Thymus (tissue), 11 donors: Measurements from ENCODE around the gene SNCA. TPM values are rescaled to one million over a fixed set of nuclear protein-coding genes. Genes with fewer than 3 reads are reported as not detected.
A peak's percentile ranks its signal among the peaks of the same experiment; 100 is the strongest.

ENCODE experiments used
- DNase-seq, 9 donors: peaks; one replicate each; pipeline ENCODE4 v3.0.0-alpha.2; 2013; ENCODE audit warnings: low spot score in 9 of 9, low read depth in 6 of 9, missing footprints in 1 of 9
- H3K27ac ChIP-seq, 2 donors: one replicate each; pipeline ENCODE4 v1.5.1; 2013; ENCODE audit warnings: control low read depth in 1 of 2, low read depth in 1 of 2, low read length in 1 of 2, mild to moderate bottlenecking in 1 of 2, moderate library complexity in 1 of 2
- H3K27me3 ChIP-seq, 2 donors: one replicate each; pipeline ENCODE4 v1.5.1; 2013; ENCODE audit warnings: low read length in 1 of 2; ENCODE audit not compliant: control insufficient read depth in 2 of 2, insufficient read depth in 1 of 2
- H3K36me3 ChIP-seq, 2 donors: one replicate each; pipeline ENCODE4 v1.5.1; 2013; ENCODE audit warnings: low read length in 1 of 2, mild to moderate bottlenecking in 1 of 2, moderate library complexity in 1 of 2; ENCODE audit not compliant: control insufficient read depth in 2 of 2, insufficient read depth in 2 of 2
- H3K4me1 ChIP-seq, 2 donors: one replicate each; pipeline ENCODE4 v1.5.1; 2013; ENCODE audit warnings: low read length in 2 of 2; ENCODE audit not compliant: control insufficient read depth in 2 of 2, insufficient read depth in 2 of 2
- H3K4me3 ChIP-seq, 2 donors: one replicate each; pipeline ENCODE4 v1.5.1; 2013; ENCODE audit warnings: low read length in 2 of 2, control low read depth in 1 of 2, mild to moderate bottlenecking in 1 of 2
- H3K9me3 ChIP-seq, 2 donors: one replicate each; pipeline ENCODE4 v1.5.1; 2013; ENCODE audit warnings: low read length in 1 of 2, mild to moderate bottlenecking in 1 of 2; ENCODE audit not compliant: control insufficient read depth in 2 of 2, insufficient read depth in 1 of 2
- WGBS: extraction: QIAGEN DNeasy Blood & Tissue Kit; methylation state at CpG from one replicate; pipeline ENCODE4 v1.1.7; 2013; 5-methylcytosine and 5-hydroxymethylcytosine counted together
- polyA plus RNA-seq: library from polyadenylated mRNA; stranded (reverse); fragments of 200-250 nt; gene quantifications from one replicate; pipeline ENCODE4 v1.2.3, GENCODE V29; 2013
- total RNA-seq: library from RNA; stranded (reverse); fragments of 120-200 nt; gene quantifications from one replicate; pipeline ENCODE4 v1.2.4, GENCODE V29; 2013
- donor health status: healthy.

SNCA gene
- total and polyA plus RNA-seq, 2 donors = 7.9 to 14.1 TPM

- Histone ChIP-seq H3K9me3 (no peaks in the 10 kb centered on the region), H3K27ac (no peak overlapping the region), H3K27me3 (no peaks in the 10 kb centered on the region), H3K4me1 (no peaks in the 10 kb centered on the region), H3K4me3 (no peak overlapping the region), H3K36me3 (no peaks in the 10 kb centered on the region)
- 97% methylated on average over 4 of the region's 4 CpGs for WGBS
- no peak for DNase-seq
Measured at GRCh38 chr4:89803915-89804314, 33.0 kb downstream of the SNCA start.

GRCh38 chr4:89803036-89803435 lies 33.9 kb downstream of the SNCA start:
- Histone ChIP-seq H3K9me3 (no peaks in the 10 kb centered on the region), H3K36me3 (no peaks in the 10 kb centered on the region), H3K27me3 (no peaks in the 10 kb centered on the region), H3K4me1 (no peaks in the 10 kb centered on the region), H3K27ac (no peak overlapping the region), H3K4me3 (no peak overlapping the region)
- 99% methylated on average over 1 of the region's 1 CpG for WGBS
- no peak for DNase-seq

DNA sequence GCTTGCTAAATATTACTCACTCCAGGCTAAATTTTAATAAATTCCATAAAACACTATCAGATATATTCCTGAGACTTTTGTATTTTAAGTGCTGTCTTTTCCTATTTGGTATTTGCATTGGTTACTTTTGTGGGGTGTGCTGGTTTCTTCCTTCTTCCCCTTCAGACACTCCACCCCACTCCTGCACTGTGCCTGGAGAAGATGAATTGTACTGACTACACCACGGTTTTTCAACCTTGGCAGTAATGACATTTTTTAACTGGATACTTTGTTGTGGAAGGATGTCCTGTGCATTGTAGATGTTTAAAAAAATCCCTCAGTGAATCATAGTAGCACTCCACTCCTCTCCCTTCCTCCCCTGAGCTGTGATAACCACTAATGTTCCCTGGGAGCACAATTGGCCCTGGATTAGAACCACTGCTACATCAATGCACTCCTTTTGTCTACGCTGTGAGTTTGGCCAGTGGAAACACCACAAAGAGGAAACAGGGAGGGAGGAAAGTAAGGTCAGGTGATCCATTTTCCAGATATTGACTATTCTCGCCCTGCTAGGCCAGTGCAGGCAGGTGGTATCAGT lies 36.3 kb downstream of the SNCA start:
- WGBS = 95% methylated on average over 3 of the region's 3 CpGs
- Histone ChIP-seq H3K9me3 (no peaks in the 10 kb centered on the region), H3K4me3 (no peak overlapping the region), H3K4me1 (no peaks in the 10 kb centered on the region), H3K27ac (no peak overlapping the region), H3K36me3 (no peaks in the 10 kb centered on the region), H3K27me3 (no peaks in the 10 kb centered on the region)
- DNase-seq = no peak

- 97% methylated on average over 3 of the region's 3 CpGs for WGBS
- Histone ChIP-seq H3K9me3 (no peaks in the 10 kb centered on the region), H3K27ac (no peak overlapping the region), H3K27me3 (no peaks in the 10 kb centered on the region), H3K4me1 (no peaks in the 10 kb centered on the region), H3K36me3 (no peaks in the 10 kb centered on the region), H3K4me3 (no peak overlapping the region)
- no peak for DNase-seq
Measured at GRCh38 chr4:89800012-89800516, 36.9 kb downstream of the SNCA start.

GRCh38 chr4:89799071-89799470 lies 37.9 kb downstream of the SNCA start:
- H3K4me3 ChIP-seq = no peak overlapping the region
- no peaks in the 10 kb centered on the region for H3K36me3 ChIP-seq
- H3K27me3 ChIP-seq = no peaks in the 10 kb centered on the region
- no peaks in the 10 kb centered on the region for H3K9me3 ChIP-seq
- H3K4me1 ChIP-seq = no peaks in the 10 kb centered on the region
- no peak for DNase-seq
- no peak overlapping the region for H3K27ac ChIP-seq

- H3K27me3 ChIP-seq = no peaks in the 10 kb centered on the region
- no peak for DNase-seq
Measured at GRCh38 chr4:89797117-89797516, 39.8 kb downstream of the SNCA start.

DNA sequence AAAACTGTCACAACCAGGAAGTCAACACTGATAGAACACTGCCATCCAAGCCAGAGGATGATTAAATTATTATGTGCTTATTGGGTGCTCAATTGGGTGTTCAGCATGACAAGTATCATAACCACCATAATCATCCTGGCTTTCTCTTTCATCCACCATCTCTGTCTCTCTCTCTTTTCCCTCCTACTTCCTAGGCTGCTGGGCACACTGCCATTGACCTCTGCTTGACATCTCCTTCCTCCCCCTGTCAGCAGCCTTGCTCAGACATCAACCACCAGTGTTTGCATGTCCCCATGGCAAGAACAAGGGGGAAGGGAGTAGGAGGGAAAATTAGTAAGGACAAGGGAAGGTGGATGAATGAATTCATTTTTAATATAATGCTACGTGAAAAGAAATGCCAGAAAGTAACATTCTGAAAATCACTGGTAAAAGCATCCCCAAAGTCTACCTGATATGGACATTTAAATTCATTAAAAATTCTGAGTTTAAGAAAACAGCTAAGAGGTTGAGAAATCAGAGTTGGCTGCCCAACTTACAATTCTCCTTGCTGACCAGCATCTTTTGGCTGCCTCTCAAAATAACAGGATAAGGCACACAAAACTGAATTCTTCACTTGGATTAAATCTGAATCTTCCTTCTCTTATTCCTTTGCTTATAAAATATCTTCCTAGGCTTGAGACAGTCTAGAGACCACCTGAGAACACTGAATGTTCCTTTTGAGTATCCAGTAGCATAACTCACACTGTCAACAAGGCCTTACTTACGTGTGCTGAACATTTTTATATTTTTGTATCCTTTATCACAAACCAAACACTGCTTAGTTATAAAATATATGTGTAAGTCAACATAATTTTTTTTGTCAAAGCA lies 48.5 kb downstream of the SNCA start:
- WGBS = 98% methylated on average over 2 of the region's 2 CpGs
- no peaks in the 10 kb centered on the region for H3K4me1 ChIP-seq
- H3K27ac ChIP-seq = no peak overlapping the region
- no peaks in the 10 kb centered on the region for H3K36me3 ChIP-seq
- no peak for DNase-seq
- H3K9me3 ChIP-seq = no peaks in the 10 kb centered on the region
- no peak overlapping the region for H3K4me3 ChIP-seq
- H3K27me3 ChIP-seq = no peaks in the 10 kb centered on the region

More at GRCh38 chr4:89797117-89797516, 39.8 kb downstream of the SNCA start:
- H3K4me3 ChIP-seq = no peak overlapping the region
- H3K27ac ChIP-seq = no peak overlapping the region
- no peaks in the 10 kb centered on the region for H3K36me3 ChIP-seq
- H3K9me3 ChIP-seq = no peaks in the 10 kb centered on the region
- H3K4me1 ChIP-seq = no peaks in the 10 kb centered on the region

- Histone ChIP-seq H3K4me1 (no peaks in the 10 kb centered on the region), H3K36me3 (no peaks in the 10 kb centered on the region), H3K9me3 (no peaks in the 10 kb centered on the region), H3K27me3 (no peaks in the 10 kb centered on the region), H3K4me3 (no peak overlapping the region), H3K27ac (no peak overlapping the region)
- 95% methylated on average over 2 of the region's 2 CpGs for WGBS
- no peak for DNase-seq
Measured at GRCh38 chr4:89784686-89785231, 52.2 kb downstream of the SNCA start.

- H3K36me3 ChIP-seq = no peaks in the 10 kb centered on the region
- no peaks in the 10 kb centered on the region for H3K4me1 ChIP-seq
- WGBS = 90% methylated on average over 2 of the region's 2 CpGs
- H3K27ac ChIP-seq = no peak overlapping the region
- H3K27me3 ChIP-seq = no peaks in the 10 kb centered on the region
- H3K9me3 ChIP-seq = no peaks in the 10 kb centered on the region
- peak in 1 of 9 donors; percentile 7 for DNase-seq
- H3K4me3 ChIP-seq = no peak overlapping the region
Measured at GRCh38 chr4:89781321-89781720, 55.6 kb downstream of the SNCA start.
